GM10847 (cell line): ENCODE data around the gene ABCA5.

Source experiments
- POLR2A ChIP-seq: IDR thresholded peaks from 2 replicates; pipeline ENCODE4 v1.6.1; 2011; ENCODE audit not compliant: insufficient read length; ENCODE audit errors: extremely low read depth

ABCA5 gene

GRCh38 chr17:69284646-69285045, 42.3 kb downstream of the ABCA5 start:
- TF ChIP-seq POLR2A, result no peak

DNA sequence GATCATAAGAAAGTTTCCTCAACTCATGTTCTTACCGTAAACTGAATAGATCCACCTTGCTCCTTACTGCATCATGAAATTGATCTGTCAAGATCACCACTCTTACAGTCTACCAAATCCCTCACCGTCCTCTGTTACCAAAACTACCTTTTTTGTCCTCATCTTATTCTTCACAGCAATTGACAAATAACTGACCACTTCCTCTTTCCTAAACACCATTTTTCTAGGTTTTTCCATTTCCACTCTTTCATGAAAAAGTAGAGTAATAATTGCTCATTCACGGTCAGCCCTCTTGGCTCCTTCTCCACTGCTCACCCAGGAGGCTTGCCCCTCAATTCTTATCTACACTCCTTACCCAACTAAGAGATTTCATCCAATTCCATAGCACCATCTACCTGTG, 44.9 kb downstream of the ABCA5 start:
- TF ChIP-seq POLR2A, result no peak

- no peak for TF ChIP-seq POLR2A
Observed at GRCh38 chr17:69275751-69276150, 51.2 kb downstream of the ABCA5 start.

GRCh38 chr17:69271023-69271422, 55.9 kb downstream of the ABCA5 start:
- TF ChIP-seq POLR2A, result no peak

DNA sequence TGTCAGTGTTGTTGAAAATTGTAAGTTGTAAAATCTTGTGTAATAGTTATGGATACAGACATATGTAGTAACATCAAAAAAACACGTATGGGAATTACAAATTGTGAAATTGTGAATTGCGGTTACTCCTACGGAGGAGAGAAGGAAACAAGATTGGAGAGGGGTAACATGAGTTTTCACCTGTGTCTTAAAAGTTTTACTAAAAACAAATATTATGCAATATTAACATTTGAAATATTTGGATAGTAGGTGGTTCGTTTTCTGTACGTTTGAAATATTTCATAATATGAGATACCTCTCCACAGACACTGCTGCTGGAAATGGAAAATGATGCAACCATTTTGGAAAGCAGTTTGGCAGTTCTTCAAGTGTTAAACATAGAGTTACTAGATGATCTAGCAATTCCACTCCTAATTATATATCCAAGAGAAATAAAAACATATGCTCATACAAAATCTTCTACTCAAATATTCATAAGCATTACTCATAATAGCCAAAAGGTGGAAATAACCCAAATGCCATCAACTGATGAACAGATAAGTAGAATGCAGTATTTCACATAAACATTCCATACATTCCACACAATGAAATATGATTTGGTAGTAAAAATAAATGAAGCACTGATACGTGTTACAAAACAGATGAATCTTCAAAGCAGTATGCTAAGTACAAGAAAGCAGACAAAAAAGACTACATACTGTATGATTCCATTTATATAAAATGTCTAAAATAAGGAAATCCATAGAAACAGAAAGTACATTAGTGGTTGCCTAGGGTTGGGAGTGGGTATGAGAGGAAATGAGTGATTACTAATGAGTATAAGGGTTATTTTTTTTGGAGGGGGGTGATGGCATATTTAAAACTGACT, 57.6 kb downstream of the ABCA5 start:
- TF ChIP-seq POLR2A, result no peak

DNA sequence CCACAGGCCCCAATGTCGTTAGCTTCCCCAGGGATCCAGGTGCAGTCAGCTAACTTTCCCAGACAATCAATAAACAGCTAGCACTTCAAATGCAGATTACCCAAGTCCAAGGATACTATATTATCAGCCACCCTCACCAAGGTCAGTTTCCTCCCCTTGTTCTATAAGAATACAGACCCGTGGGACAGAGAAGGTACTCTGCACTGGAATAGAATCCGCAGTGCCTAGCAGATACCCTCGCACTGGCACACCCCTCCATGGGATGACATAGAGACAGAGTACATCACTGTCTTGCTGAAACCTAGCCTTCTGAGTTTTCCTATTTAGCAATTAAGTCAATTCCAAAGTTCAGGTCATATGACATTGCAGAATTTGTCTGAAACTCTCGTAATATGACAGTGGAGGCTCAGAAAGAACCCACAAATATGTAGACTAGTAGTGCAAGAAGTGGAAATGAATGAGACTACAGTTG, 58.4 kb downstream of the ABCA5 start:
- TF ChIP-seq POLR2A, result no peak

DNA sequence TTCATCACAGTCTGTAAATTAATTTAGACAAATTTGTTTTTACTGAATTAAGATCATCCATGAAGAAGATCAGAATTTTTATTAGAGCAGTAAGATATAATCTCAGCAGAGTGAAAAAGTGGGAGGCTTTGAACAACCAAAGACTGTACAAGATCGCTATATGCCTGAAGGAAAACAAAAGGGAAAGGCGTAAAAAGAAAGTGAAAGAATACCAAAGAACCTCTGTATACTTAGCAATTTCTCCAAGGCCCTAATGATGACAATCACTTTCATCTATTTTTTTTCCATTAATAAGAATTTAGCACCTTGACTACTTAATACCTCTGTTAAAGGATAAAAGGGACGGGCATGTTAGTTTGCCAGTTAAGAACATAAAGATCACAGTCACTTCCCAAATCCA, 59.7 kb downstream of the ABCA5 start:
- TF ChIP-seq POLR2A, result no peak

DNA sequence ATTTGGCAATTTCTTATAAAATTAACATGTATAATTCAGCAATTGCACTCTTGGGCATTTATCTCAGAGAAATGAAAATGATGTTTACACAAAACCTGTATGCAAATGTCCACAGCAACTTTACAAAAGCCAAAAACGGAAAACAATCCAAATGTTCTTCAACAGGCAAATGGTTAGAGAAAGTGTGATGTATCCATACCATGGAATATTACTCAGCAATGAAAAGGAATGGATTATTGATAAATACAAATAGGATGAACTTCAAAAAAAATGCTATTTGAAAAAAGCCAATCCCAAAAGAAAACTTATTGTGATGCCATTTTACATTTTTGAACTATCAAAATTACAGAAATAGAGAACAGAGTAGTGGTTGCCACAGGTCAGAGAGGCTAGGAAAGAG, 61.1 kb downstream of the ABCA5 start:
- no peak for TF ChIP-seq POLR2A

- TF ChIP-seq POLR2A, result no peak
Observed at GRCh38 chr17:69254187-69254586, 72.7 kb downstream of the ABCA5 start.

GRCh38 chr17:69250641-69251040, 76.3 kb downstream of the ABCA5 start:
- TF ChIP-seq POLR2A, result no peak

DNA sequence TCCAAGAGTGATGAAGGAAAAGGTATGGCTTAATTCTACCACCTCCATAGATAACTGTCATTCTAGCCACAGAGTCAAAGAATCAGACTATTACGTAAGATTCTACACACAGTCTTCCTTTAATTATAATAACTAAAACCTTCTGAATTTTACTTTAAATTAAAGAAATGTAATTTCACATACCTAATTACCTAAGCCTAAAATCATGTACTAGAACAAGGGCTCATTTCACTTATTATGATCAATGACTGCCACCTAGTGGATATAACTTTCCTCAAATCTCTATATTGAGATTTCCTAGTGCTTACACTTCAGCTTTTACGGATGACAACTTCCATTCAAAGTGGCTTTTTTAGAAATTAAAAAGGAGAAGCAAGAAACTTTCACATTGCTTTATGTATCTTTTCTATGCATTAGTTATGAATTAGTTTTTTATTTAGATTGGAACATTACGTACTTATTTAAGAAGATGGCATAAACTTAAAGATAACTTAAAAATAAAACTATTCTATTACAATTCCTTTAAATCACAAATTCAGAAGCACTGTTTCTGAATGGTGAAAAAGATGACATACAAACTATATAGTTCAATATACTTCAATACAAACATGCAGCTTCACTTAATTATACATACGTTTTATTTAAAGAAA, 80.1 kb downstream of the ABCA5 start:
- no peak for TF ChIP-seq POLR2A

- TF ChIP-seq POLR2A, result no peak
Observed at GRCh38 chr17:69246202-69246601, 80.7 kb downstream of the ABCA5 start.

DNA sequence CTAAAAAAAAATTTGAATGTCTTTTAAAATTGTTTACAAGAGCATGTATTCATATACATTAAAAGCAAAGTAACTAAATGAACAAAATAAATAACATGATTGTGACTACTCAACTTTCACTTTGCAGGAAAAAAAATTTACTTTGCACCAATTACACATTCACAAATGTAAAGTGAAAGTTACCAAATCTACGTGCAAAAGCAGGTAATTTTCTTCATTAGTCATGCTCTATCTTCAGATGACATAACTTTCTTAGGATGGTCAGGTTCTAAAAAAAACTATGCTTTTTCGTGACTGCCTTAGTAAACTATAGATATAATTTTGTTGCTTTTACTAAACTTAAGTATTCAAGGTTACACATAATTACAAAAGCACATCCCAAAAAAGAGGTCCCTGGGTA, 81.3 kb downstream of the ABCA5 start:
- no peak for TF ChIP-seq POLR2A

DNA sequence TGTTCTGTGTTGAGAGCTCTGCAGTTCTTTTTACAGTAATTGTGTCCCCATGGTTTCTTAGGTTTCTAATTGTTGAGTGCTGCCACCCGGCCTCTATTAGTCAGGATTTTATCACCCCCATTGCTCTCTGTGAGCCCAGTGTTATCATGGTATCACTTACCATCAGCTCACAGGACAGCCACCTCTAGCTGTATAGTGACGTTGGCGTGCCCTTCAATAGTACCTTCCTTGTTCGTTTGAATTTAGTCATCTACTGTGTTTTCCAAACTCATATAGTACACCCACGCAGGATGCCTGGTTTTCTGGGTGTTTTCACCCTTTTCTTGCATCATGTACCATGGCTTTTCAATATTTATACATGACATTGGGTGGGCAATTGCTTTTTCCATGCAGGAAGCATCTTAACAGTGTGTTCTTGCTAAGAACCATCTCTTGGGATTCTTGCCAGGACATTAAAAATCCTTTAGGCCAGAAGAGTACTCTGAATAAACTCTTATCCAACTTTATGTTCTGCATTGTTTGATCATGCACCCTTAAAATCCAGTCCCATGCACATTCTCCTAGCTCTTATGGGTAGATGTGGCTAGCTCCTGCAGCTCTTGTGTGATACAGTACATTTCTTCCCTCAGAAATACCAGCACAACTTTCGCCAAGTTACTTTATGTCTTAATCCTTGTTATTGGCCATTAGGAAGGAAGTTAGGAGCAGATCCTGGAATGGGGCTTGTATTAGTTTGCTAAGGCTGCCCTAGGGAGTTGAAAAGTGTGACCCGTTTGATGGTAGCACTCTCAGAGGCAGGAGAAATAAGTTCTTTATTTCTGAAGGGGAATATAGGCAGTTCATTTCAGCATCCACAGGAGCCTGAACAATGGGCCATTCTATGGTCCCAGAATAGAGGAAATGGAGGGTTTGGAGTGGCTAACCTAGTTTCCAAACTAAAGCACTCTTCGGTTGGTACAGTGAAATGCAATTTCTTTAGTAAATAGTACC, 87.0 kb downstream of the ABCA5 start:
- TF ChIP-seq POLR2A, result no peak

DNA sequence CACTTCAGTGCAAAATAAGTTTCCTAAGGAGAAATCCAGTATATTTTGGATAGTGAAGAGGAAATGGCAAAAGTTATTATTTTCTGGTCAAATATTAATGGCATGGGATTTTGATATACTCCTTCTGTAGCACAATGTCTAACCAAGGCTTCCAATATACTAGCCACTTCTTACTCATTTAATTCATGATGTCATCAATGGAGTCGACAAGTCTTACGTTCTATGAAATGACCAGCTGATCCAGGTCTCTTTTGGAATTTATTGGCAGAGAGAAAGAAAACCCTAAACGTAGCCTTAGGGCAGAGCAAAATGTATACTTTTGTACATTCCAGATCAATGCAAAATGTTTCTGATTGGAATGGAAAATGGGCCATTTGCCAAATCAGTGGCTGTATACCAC, 90.0 kb downstream of the ABCA5 start:
- no peak for TF ChIP-seq POLR2A
